Natural killer cell (primary cell): Measurements from ENCODE around the gene ARIH2. TPM values are rescaled to one million over a fixed set of nuclear protein-coding genes. Genes with fewer than 3 reads are reported as not detected.
"Not testable (repeated sequence)": the region's sequence is repeated elsewhere in the genome, so short reads cannot be mapped to it uniquely, and the experiment has no call there.

Experiments
- ATAC-seq, 3 donors: fragments of 150-1000 bp in 2 of 3; fragments of 200-7000 bp in 1 of 3; cut with Tn5 transposase; 1 replicate in 1 of 3; 2 replicates in 2 of 3; pipeline ENCODE4 v1.10.0; 2021; ENCODE audit warnings: mild to moderate bottlenecking in 2 of 3, moderate library complexity in 2 of 3
- DNase-seq, 2 donors: peaks; one replicate each; pipeline versions ENCODE4 v3.0.0 to v3.0.0-alpha.2; 2013 to 2021; ENCODE audit warnings: mixed read lengths in 1 of 2
- H3K27ac ChIP-seq: one replicate; pipeline ENCODE4 v1.5.1; 2013; ENCODE audit warnings: mild to moderate bottlenecking, low read length
- H3K27me3 ChIP-seq: one replicate; pipeline ENCODE4 v1.6.1; 2013; ENCODE audit warnings: low read length; ENCODE audit not compliant: control insufficient read depth, insufficient read depth
- H3K36me3 ChIP-seq: one replicate; pipeline ENCODE4 v1.6.1; 2013; ENCODE audit warnings: low read length; ENCODE audit not compliant: control insufficient read depth, insufficient read depth
- H3K4me1 ChIP-seq: one replicate; pipeline ENCODE4 v1.6.1; 2013; ENCODE audit warnings: low read length; ENCODE audit not compliant: control insufficient read depth, insufficient read depth
- H3K4me3 ChIP-seq: one replicate; pipeline ENCODE4 v1.5.1; 2013; ENCODE audit warnings: low read length
- H3K9me3 ChIP-seq: one replicate; pipeline ENCODE4 v1.6.1; 2013; ENCODE audit warnings: low read length; ENCODE audit not compliant: control insufficient read depth, insufficient read depth
- H3K27ac Mint-ChIP-seq, 2 donors: one replicate each; pipeline ENCODE4 v1.8.0; 2022; ENCODE audit warnings: mild to moderate bottlenecking in 2 of 2, mixed read lengths in 2 of 2, moderate library complexity in 1 of 2
- H3K27me3 Mint-ChIP-seq, 2 donors: one replicate each; pipeline ENCODE4 v1.8.0; 2022; ENCODE audit warnings: low read depth in 2 of 2, mixed read lengths in 2 of 2
- H3K36me3 Mint-ChIP-seq: one replicate; pipeline ENCODE4 v1.8.0; 2022; ENCODE audit warnings: mixed read lengths
- H3K4me1 Mint-ChIP-seq, 2 donors: one replicate each; pipeline ENCODE4 v1.8.0; 2022; ENCODE audit warnings: mixed read lengths in 2 of 2
- H3K4me3 Mint-ChIP-seq: one replicate; pipeline ENCODE4 v1.8.0; 2022; ENCODE audit warnings: mild to moderate bottlenecking, moderate library complexity, mixed read lengths
- H3K9me3 Mint-ChIP-seq, 2 donors: one replicate each; pipeline ENCODE4 v1.8.0; 2022; ENCODE audit warnings: mixed read lengths in 2 of 2
- CTCF ChIP-seq: fragments of 200-600 bp; IDR thresholded peaks from one replicate; pipeline ENCODE4 v1.8.0; 2022; ENCODE audit warnings: antibody characterized with exemption
- WGBS: methylation state at CpG from one replicate; pipeline ENCODE4 v1.1.7; 2013; ENCODE audit warnings: missing lambda C conversion rate; ENCODE audit not compliant: insufficient coverage; 5-methylcytosine and 5-hydroxymethylcytosine counted together
- intact Hi-C: fragments of 100-400 bp; cut with micrococcal nuclease; formaldehyde crosslinking; loops from one replicate; pipeline ENCODE4 v1.14.2; 2022
- total RNA-seq, 4 donors: library from RNA; stranded (reverse); fragments of 120-200 nt in 1 of 4; gene quantifications; one replicate each; pipeline versions ENCODE4 v1.2.3 to v1.2.4, GENCODE V29; 2013 to 2022

The ARIH2 gene
- total RNA-seq, 3 donors from 2014 or later (not counting 1 experiment from before 2014, with no cell fraction given), result 239 to 291 (median 243) TPM

GRCh38 chr3:48897460-48898376 is 20.9 kb upstream of the ARIH2 start:
- H3K36me3 Mint-ChIP-seq, result no peaks in the 10 kb centered on the region
- H3K27ac Mint-ChIP-seq, result peak overlapping the region; percentile 86 to 88
- Histone ChIP-seq H3K36me3 (no peaks in the 10 kb centered on the region), H3K9me3 (no peaks in the 10 kb centered on the region), H3K4me1 (peaks cover 44% of the 10 kb centered on the region), H3K27ac (peak overlapping the region; percentile 88), H3K4me3 (peak overlapping the region; percentile 91), H3K27me3 (no peaks in the 10 kb centered on the region)
- H3K4me1 Mint-ChIP-seq, result peaks cover 43 to 51% of the 10 kb centered on the region in 2 donors
- H3K9me3 Mint-ChIP-seq, result no peaks in the 10 kb centered on the region
- intact Hi-C loops, result loop anchor here (1.0 to 5.0 kb wide), 3 partner anchors 29 to 85 kb away; partner anchors contain the start of gene PRKAR2A
- H3K27me3 Mint-ChIP-seq, result no peaks in the 10 kb centered on the region
- no peak for ATAC-seq
- 29% methylated on average over 16 of the region's 17 CpGs for WGBS
- DNase-seq, result peak; percentile 18 to 39
- no peak for TF ChIP-seq CTCF
- H3K4me3 Mint-ChIP-seq, result peak overlapping the region; percentile 95

GRCh38 chr3:48898383-48899234 is 20.0 kb upstream of the ARIH2 start, which contains the start of gene SLC25A20:
Gene SLC25A20 (minus strand): TSS chr3:48898882. CDS start chr3:48898794, 88 bp downstream.
- Mint-ChIP-seq H3K9me3 (no peaks in the 10 kb centered on the region), H3K4me1 (peaks cover 43 to 51% of the 10 kb centered on the region in 2 donors)

GRCh38 chr3:48899273-48899672 is 19.4 kb upstream of the ARIH2 start:
- DNase-seq (peak; percentile 35 to 76), ATAC-seq (peak; percentile 60 to 75 (median 73))
- peaks cover 43 to 47% of the 10 kb centered on the region in 2 donors for H3K4me1 Mint-ChIP-seq
- H3K27ac ChIP-seq, result peak overlapping the region; percentile 88
- WGBS, result 24% methylated on average over 4 of the region's 4 CpGs
- H3K27me3 ChIP-seq, result no peaks in the 10 kb centered on the region
- peaks cover 47% of the 10 kb centered on the region for H3K4me1 ChIP-seq
- no peaks in the 10 kb centered on the region for H3K36me3 ChIP-seq
- no peak for TF ChIP-seq CTCF
- peak overlapping the region; percentile 95 for H3K4me3 Mint-ChIP-seq
- intact Hi-C loops, result loop anchor here (1.0 to 5.0 kb wide), 3 partner anchors 19 to 52 kb away; partner anchors contain the start of genes ARIH2 and PRKAR2A
- H3K27ac Mint-ChIP-seq, result peak overlapping the region; percentile 86 to 88
- no peaks in the 10 kb centered on the region for H3K27me3 Mint-ChIP-seq
- no peaks in the 10 kb centered on the region for H3K9me3 Mint-ChIP-seq
- no peaks in the 10 kb centered on the region for H3K36me3 Mint-ChIP-seq
- peak overlapping the region; percentile 91 for H3K4me3 ChIP-seq
- no peaks in the 10 kb centered on the region for H3K9me3 ChIP-seq

More at GRCh38 chr3:48898383-48899234, 20.0 kb upstream of the ARIH2 start, which contains the start of gene SLC25A20:
- H3K4me3 ChIP-seq, result peak within 1 kb of the TSS; percentile 91
- intact Hi-C loops, result loop anchor here (1.0 to 5.0 kb wide), 4 partner anchors 20 to 86 kb away; partner anchors contain the start of genes ARIH2 and PRKAR2A
- H3K27me3 ChIP-seq, result no peaks in the 10 kb centered on the region
- WGBS, result 2% methylated on average over 54 of the region's 54 CpGs
- Mint-ChIP-seq H3K4me3 (peak within 1 kb of the TSS; percentile 95), H3K27me3 (no peaks in the 10 kb centered on the region), H3K27ac (peak within 1 kb of the TSS; percentile 86 to 88), H3K36me3 (no peaks in the 10 kb centered on the region)
- no peak for TF ChIP-seq CTCF
- DNase-seq, result peak; percentile 85 to 93
- H3K27ac ChIP-seq, result peak within 1 kb of the TSS; percentile 88
- peak; percentile 88 to 95 (median 88) for ATAC-seq
- peaks cover 44% of the 10 kb centered on the region for H3K4me1 ChIP-seq
- no peaks in the 10 kb centered on the region for H3K9me3 ChIP-seq
- no peaks in the 10 kb centered on the region for H3K36me3 ChIP-seq

GRCh38 chr3:48907026-48907425 is 11.6 kb upstream of the ARIH2 start:
- H3K9me3 ChIP-seq, H3K4me1 Mint-ChIP-seq, ATAC-seq, intact Hi-C loops, H3K27ac Mint-ChIP-seq, H3K36me3 ChIP-seq, H3K36me3 Mint-ChIP-seq, H3K27me3 ChIP-seq, H3K4me3 Mint-ChIP-seq, H3K27ac ChIP-seq, H3K4me1 ChIP-seq, H3K27me3 Mint-ChIP-seq, H3K4me3 ChIP-seq, DNase-seq, H3K9me3 Mint-ChIP-seq: not testable (repeated sequence)
- WGBS, result 97% methylated on average over 12 of the region's 13 CpGs
